ENCODE data around the gene NSMCE1. TPM values are rescaled to one million over a fixed set of nuclear protein-coding genes. Genes with fewer than 3 reads are reported as not detected.

The NSMCE1 gene
- total and polyA plus RNA-seq, 8 donors, result 48.6 to 71.7 (median 65.0) TPM

GRCh38 chr16:27190316-27190871 is 78.2 kb downstream of the NSMCE1 start:
- H3K27ac ChIP-seq, result no peak overlapping the region

DNA sequence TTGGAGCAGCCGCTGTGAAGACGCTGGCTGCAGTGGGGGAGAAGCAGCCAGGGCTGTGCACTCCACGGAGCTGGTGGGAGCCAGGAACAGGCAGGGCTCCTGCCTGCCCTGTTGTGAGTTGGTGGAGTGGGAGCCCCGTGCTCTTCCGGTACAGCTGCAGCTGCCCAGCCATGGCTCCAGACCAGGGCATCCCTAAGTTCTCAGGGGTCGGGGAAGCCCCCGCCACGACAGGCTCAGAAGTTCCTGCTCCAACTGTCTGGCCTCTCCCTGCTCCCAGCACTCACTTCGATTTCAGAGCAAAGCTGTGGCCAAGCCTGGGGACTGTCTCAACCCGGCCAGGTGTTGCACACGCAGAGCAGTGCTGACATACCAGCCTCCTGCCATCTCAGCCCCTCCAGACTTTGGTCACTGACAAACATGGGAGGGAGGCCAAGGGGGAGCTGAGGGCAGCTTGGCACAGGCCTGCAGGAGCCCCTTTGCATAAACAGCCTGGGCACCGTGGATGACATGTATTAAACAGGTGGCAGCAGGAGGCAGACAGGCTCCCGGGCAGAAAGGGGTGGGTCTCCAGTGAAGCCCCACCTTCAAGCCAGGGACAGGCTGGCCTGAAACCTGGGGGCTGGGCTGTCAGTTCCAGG is 79.1 kb downstream of the NSMCE1 start:
- Histone ChIP-seq H3K27me3 (peaks cover 0 to 16% of the 10 kb centered on the region in 2 donors), H3K4me1 (no peaks in the 10 kb centered on the region), H3K27ac (no peak overlapping the region), H3K9me3 (no peaks in the 10 kb centered on the region), H3K4me3 (no peak overlapping the region), H3K36me3 (no peaks in the 10 kb centered on the region)
- ATAC-seq (no peak), DNase-seq (no peak)
- intact Hi-C loops (cut with DNase I), result loop anchor here in 1 of 2 donors (10.0 kb wide), 1 partner anchor 265 kb away; no protein-coding TSS in a partner anchor
- TF ChIP-seq CTCF (IDR thresholded peaks at IDR 0.05), result no peak

More at GRCh38 chr16:27190316-27190871, 78.2 kb downstream of the NSMCE1 start:
- H3K4me3 ChIP-seq, result no peak overlapping the region
- H3K27me3 ChIP-seq, result peaks cover 0 to 16% of the 10 kb centered on the region in 2 donors
- intact Hi-C loops (cut with DNase I), result no loop called here
- H3K36me3 ChIP-seq, result no peaks in the 10 kb centered on the region
- no peaks in the 10 kb centered on the region for H3K9me3 ChIP-seq
- H3K4me1 ChIP-seq, result no peaks in the 10 kb centered on the region
- DNase-seq (no peak), ATAC-seq (no peak)
- TF ChIP-seq CTCF (IDR thresholded peaks at IDR 0.05), result no peak

GRCh38 chr16:27188633-27189032 is 79.9 kb downstream of the NSMCE1 start:
- Histone ChIP-seq H3K27me3 (peaks cover 0 to 16% of the 10 kb centered on the region in 2 donors), H3K27ac (no peak overlapping the region), H3K4me1 (no peaks in the 10 kb centered on the region), H3K36me3 (no peaks in the 10 kb centered on the region), H3K4me3 (no peak overlapping the region), H3K9me3 (no peaks in the 10 kb centered on the region)
- intact Hi-C loops (cut with DNase I), result loop anchor here in 1 of 2 donors (10.0 kb wide), 1 partner anchor 266 kb away; no protein-coding TSS in a partner anchor
- no peak for DNase-seq
- TF ChIP-seq CTCF (IDR thresholded peaks at IDR 0.05), result no peak
- ATAC-seq, result no peak

GRCh38 chr16:27185776-27186130 is 82.8 kb downstream of the NSMCE1 start:
- no peak overlapping the region for H3K4me3 ChIP-seq

More at GRCh38 chr16:27185776-27186130, 82.8 kb downstream of the NSMCE1 start:
- intact Hi-C loops (cut with DNase I), result loop anchor here in 1 of 2 donors (10.0 kb wide), 1 partner anchor 269 kb away; no protein-coding TSS in a partner anchor
- ATAC-seq, result no peak
- Histone ChIP-seq H3K4me1 (no peaks in the 10 kb centered on the region), H3K36me3 (no peaks in the 10 kb centered on the region), H3K27me3 (peaks cover 0 to 16% of the 10 kb centered on the region in 2 donors), H3K9me3 (no peaks in the 10 kb centered on the region), H3K27ac (no peak overlapping the region)
- no peak for TF ChIP-seq CTCF (IDR thresholded peaks at IDR 0.05)
- DNase-seq, result no peak
